HL-60/S4 treated with retinoic acid at 250 ng/mL for 4 days and 3 days (cell line): ENCODE data around the gene GRID1.

Experiments
- in situ Hi-C: fragments of 300-500 bp; cut with MboI; formaldehyde crosslinking; loops from 2 replicates; pipeline ENCODE4 v1.7.0; 2022; ENCODE audit warnings: low sequenced_read_pairs

GRID1 gene

DNA sequence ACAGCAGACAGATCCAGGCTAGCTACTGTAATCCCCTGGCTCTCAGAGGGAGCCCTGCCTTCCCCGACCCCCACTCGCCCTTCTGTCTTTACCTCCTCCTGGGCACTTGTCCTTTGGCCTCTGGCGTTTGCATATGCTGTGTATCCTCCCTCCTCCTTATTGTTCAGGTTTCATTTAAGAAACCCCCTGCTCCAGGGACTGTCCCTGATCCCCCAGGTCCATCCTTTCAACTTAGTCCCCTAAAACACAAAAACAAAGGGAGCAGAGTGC lies 25.7 kb downstream of the GRID1 start:
- in situ Hi-C loops = no loop called here

DNA sequence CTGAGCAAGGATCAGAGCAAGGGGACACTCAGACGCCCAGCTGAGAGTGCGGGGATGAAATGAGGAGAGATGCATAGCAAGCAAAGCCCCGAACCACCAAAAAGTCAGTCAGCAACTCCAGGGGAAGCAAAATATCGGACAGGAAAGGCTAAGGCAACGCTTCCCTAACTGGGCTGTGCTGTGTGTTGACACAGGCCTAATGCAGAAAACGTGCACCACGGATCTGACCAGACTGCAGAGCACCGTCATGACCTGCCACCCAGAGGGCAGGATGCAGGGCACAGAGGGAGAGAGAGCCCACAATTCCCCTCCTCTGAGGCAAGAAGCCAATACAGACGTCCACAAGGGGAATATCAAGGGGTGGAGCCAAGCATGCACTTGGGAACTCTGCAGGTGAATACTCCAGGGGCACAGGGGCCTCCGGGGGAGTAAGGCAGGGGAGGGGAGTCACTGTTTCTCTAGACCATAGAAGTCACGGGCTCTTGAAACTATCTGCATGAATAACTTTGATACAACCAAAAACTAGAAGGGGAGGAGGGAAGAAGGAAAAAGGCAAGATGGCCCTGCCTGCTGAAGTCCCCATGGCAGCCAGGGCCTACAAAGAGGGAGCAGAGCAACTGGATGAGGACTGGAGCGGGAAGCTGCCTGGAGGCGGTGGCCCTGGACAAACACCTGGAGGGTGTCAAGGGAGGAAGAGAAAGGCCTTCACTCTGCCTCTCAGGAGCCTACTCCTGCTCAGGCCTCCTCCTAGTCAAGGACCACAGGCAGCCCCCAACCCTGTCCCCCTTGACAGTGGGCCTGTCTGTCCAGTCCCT lies 26.2 kb downstream of the GRID1 start:
- in situ Hi-C loops = no loop called here

DNA sequence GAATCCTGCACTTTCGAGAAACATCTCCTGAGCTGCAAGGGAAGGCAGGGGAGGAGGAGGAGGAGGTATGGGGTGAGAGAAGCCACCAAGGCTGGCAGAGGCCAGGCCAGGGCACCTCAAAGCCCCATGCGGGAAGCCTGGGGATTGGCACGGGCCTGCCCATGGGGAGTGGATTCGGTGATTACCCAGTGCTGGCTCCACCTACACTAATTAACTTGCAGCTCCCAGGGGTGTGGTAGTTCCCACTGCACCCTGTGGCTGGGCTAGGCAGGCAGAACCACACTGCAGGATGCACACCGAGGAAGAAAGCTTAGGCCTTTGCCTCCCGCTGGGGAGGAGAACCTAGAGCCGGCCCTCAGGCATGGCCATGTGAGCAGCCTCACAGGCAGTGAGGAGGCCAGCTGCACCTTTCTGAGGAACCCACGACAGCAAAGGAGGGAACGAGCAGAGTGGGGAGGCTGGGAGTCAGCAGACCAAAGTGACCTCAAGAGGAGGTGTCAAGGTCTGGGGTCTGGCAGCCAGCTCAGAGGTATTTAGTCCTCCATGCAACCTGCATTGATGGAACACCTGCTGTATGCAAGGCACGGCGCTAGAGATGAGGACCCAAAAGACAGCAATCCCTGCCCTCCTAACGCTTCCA lies 27.2 kb downstream of the GRID1 start:
- in situ Hi-C loops = no loop called here

DNA sequence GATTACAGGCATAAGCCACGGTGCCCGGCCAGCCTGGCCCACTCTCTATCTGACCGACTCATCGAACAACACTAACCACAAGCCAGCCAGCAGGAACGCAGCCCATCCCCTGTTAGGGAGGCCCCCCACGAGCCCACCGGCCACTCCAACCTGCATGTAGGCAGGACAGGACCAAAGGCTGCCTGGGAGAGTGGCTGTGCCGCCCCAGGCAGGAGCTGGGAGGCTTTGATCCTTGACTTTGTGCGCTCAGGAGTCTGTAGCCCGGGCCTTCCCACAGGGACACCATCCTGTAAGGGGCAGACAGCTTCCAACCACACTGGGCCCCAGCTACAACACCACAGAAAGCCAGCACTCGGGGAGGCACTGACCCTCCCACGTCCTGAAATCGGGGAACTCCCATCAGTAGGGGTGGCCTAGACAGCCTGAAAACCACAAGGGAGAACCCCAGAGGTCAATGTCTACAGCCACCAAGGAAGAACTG lies 29.4 kb downstream of the GRID1 start:
- in situ Hi-C loops = no loop called here

DNA sequence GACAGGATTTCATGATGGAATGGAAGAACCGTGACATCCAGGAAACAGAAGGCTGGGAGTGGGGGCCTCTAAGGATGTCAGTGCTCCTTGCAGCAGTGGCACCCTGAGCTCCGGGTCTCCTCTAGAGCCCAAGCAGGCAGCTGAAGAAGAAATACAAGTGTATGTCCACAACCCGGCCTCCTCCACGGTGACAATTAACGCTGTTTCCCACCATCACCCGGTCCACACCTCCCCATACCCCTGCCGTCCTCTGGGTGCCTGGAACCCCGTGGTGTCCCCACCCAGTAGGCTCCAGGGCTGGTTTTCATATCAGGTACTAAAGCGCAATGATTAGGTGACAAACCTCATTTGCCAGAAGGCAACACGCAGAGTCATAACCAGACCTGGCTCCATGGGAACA lies 30.3 kb downstream of the GRID1 start:
- in situ Hi-C loops = no loop called here

DNA sequence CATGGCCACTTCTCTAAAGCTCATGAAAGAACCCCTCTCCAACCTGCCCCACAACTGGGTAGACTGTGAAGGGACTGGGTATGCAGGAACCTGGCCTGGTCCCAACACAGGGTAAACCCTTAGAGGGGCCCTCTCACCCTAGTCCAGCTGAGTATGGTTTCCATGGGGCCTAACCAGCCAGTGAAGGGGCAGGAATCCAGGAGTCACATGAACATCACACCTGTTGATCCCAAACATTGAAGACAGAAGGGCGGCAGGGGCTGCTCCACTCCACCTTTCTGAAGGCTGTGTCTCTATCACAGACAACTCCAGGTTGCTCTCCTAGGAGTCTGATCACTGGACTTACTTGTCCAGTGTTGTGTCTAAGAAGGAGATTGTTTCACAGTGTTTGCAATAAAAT lies 30.8 kb downstream of the GRID1 start:
- in situ Hi-C loops = no loop called here

DNA sequence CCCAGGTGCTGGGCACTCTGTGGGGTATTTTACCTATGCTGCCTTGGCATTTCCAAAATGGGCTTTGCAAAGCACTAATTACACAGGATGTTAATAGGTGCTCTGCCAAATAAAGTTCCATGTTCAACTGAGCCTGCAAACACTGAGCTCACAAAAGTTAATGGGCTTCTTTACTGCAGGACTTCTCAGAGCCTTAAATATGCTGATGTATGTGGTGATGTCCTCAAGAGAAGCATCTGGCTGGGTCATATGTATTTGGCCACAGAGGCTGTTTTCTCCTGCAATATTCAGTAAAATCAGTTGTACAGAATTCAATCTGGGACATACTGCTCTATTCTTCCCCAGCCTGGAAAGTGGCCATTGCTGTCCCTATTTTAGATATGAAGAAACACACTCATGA lies 31.3 kb downstream of the GRID1 start:
- in situ Hi-C loops = no loop called here

DNA sequence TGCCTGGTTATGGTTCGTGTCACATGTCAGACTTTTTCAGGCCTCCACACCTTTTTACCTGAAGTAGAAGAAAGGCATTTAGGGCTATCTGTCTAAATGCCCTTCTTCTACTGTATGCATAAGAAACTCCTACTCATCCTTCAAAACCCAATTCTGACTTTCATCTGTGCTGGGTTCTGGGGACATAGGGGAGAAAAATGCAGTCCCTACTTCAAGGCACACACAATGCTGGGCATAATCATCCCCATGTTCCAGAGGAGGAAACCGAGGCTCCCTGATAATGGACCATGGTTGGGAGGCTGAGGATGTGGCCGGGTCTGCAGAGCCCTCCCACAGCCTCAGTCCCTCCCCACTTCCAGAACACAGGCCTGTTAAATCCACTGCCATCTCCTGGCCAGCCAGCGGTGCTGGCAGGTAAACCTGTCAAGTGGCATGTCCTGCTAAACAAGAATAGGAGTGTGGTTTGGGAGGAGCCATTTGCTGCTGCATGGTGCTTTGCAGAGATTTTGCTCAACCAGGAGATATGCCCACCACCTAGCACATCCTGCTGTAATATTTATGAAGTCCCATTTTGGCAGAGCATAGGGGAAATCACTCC lies 32.0 kb downstream of the GRID1 start:
- in situ Hi-C loops = no loop called here

DNA sequence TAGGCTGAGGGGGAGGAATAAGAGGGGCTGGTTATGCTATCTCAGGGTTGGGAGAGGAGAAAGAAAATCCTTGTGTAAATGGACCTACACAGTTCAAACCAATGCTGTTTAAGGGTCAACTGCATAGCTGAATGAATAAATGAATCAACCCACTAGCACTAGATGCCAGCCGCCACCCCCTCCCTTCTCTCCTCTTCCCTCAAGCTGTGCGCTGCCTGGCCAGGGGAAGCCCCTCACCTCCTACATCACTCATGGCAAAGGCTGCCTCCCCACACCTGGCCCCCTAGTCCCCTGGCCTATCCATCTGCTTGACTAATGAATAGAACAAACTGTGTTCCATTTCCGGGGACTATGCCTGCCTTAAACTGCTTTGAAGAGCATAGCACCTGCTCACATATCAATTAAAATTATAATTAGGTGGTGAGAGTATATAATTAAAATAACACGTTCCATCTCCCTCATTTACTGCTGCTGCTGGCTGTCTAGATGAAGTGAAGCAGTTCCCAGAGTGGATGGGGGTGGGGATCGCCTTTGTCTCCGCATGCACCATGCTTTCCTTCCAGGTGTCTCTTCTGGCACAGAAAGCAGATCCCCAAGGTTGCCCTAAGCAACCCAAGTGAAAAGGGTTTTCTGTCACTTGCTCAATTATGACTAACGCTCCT lies 32.6 kb downstream of the GRID1 start:
- in situ Hi-C loops = no loop called here

DNA sequence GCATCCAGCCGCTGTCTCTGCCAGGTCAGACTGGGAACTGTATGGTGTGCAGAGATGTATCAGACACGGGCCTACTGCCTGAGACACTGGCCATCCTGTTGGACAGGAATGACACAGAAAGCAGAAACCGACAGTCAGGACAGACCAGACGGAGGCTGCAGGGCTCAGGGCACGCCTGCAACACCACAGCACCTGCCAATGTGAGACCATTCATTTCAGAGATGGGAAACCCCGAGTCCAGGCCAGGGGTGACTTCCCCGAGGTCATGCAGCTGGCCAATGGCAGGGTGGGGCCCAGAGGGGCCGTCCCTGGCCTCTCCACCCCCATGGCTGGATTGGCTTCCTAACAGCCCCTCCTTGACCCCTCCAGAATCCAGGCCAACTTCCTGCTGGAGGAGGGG lies 34.7 kb downstream of the GRID1 start:
- in situ Hi-C loops = no loop called here

DNA sequence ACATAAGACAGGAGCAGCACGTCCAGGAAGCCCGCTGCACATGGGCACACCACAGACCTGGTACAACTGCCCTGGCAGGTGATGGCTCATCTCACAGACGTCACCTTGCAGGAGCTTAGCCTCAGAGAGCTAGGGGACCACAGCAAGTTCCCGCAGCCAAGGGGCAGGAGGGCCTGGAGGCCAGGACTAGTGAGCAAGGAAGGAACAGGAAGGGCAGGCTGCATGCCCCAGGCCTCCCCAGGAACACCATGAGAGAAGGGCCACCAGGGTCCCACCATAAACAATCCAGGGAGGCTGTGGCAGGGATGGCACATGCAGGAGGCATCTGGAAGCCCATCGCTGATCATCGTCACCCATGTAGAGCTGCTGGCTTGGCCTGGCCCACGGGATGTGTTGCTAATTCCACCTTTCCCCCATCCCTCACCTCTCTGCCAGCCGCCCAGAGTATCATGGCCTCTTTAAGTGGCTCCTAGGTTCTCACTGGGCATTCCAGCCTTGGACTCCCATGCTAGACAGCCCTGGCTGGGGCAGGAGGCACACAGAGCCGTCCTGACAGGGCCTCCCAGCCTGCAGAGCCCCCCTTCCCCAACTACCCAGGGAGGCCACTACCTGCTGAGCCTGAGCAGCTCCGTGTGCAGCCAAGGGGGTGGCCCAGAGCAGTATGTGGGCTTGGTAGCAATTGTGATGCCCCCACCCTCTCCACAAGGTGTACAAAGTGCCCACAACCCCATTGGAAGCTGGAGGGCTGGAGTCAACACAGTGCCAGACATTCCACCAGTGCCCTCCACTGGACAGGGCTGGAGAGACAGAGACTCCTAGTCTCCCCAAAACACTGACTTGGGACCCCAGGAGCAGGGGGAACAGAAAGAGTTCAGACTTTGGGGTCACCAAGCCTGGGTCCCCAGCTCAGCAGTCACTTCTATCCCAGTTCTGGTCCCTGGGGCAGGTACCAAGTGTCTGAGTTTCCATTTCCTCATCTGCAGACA lies 35.5 kb downstream of the GRID1 start:
- in situ Hi-C loops = no loop called here

DNA sequence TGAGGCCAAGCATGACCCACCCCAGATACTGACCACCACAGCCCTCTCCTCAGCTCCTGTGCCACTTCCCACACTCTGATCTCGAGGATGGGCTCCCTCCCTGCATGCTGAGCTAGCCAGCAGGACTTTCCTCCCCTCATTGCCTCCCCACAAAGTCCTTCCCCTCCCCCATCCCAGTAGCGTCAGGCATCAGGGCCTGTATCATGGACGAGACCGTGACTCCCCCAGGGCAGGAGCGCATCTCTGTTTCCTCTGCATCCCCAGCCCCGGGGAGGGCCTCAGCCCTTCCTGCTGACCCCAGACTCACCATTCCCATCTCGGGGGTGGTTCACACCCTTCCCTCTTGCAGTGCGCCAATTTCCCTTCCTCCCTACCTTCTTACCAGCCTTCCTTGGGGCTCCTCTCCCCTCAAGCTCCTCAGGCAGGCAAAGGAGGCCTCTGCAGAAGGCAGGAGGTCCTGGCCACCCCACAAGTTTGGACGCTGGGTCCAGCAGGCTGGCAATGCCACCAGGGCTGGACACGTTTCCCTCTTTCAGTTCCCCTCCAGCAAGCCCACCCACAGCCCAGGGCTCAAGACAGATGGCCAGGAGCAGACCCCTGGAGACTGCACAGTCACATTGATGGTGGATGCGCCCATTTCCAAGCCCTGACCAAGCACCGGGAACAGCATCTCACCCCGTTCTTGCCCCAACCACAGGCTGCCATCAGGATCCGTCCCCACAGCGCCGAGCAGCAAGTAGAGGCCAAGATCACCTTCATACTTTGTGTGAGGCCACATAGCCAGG lies 36.5 kb downstream of the GRID1 start:
- in situ Hi-C loops = no loop called here

DNA sequence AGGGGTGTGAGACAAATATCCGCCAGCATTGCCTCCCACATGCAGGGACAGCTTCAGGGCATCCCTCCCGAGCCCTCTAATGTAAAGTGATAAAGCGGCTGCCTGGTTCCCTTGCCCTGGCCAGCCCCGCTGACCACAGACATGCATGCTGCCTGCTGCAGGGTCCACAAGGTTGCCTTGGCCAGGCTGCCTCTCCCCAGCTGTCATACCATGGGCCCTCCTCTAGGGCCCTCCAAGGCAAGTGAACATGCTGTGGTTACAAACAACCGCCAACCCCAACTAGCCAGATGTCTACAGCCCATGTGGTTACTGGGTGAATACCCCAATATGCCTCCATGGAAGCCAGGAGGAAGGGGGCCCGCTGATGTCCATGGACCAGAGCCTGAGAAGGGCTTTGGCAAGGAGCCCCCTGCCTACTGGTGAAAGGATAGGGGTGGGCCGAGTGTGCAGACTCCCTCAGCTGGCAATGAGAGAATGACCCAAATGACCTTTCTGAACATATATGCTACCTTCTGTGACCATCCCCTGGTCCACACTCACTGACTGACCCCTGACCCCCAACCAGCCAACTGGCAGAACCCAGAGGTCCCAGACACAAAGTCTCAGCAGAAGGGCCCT lies 37.4 kb downstream of the GRID1 start:
- in situ Hi-C loops = no loop called here

DNA sequence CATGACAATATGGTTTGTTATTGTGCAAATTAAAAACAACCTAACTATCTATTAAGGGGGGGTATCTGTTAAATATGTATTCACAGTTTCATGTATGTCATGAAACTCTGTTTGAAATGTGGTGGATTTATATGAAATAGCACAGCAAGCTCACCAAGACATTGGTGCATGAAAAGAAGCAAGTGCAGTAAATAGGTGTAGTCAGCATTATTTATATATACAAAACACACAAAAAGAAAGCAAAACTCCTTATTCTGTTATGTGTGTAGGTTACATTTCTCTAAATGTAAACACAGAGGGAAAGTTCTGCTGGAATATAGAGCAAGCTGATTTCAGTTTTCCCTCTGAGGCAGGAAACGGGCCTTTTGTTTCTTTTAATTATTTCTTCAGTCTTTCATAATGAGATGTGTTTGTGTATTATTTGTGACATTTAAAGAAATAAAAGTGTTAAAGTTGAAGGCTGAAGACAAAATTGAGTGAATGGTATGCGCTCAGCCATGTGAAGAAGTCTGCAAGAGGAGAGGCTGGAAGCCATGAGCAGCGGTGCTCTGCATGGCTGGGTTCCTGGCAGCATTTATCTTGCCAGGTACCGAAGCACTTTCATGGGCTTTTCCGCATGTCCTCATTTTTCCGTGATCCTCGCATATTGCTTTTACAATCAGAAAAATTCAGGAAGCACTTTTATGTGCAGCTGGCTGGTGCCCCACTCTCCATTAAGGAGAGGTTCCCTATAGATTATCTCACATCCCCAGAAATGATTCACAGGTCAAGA lies 38.5 kb downstream of the GRID1 start:
- in situ Hi-C loops = no loop called here

DNA sequence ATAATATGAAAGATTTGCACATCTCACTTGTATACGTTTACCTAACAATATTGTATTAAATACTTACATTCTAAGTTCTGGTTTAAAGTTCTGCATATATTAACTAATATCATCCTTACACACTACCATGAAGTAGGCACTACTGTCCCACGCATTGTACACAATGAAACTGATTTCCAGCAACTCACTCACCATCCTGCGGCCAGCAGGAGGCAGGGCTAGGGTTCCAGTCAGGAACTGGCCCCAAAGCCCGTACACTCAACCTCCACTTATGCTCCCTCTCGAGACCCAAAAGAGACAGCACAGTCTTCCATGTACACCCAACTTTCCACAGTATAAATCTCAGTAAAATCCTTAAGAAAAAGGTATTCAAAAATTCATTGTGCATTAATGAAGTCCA lies 41.4 kb downstream of the GRID1 start:
- in situ Hi-C loops = no loop called here

DNA sequence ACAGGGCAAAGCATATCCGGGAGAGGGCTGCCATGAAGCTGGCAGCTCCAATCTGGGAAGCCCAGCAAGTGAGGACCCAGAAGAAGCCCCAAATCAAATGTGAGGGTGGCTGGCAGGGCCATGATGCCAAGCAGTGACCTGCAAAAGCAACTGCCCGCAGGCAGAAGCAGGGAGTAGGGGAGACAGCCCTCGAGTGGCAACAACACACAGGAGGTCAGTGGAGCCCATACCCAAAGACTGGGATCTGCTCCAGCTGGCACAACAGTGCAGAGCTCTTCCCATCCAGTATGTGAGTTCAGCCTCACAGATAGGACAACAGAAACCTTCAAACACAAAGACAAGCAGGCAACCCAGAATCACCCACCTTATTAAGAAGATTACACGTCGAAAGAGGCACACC lies 45.0 kb downstream of the GRID1 start:
- in situ Hi-C loops = no loop called here

DNA sequence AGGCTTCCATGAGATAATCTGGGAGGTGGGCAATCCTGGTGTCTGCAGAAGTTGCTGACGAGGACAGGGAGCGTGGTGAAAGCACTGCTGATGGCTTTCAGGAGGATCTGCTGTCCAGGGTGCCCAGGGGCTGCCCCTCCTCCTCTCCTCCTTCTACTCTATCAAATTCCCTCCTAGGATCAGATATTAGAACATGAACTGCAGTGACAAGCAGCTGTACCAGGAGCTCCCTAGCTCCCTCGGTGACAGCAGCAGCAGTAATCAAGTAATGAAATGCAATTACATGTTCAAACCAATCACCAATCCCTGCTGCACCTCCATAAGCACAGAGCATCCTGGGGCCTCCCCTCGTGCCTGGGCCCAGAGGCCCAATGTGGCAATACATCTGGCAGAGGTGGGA lies 46.9 kb downstream of the GRID1 start:
- in situ Hi-C loops = no loop called here

DNA sequence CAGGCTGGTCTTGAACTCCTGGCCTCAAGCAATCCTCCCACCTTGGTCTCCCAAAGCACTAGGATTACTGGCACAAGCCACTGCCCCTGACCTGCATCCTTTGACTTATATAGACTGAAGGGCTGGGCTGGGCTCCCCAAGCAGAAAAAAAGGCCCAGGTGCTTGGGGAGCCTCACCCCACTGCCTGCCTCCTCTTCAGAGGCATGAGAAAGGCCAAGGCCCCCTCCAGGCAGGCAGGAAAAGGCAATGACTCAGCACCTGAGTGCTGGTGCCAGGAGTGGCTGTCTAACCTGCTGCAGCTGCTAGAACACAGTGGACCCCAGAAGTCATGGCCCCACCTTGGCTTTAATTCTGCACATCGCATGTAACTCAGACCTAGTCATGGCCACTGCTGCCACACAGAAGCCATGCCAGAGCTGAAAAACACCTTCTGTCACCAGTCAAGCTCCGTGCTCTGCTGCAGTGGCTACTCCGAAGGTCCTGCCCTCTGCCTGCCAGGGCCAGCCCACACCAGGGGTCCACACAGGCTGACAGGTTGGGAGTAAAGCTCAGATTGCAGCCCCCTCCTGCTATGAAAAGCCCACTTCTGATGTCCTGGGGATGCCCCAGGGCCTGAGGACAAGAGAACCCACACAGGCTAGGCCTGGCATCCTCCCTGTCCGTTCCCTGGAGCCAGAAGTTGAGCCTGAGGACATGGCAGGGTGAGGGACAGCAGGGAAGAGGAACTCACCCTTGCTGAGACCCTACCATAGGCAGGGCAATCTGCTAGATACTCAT lies 48.5 kb downstream of the GRID1 start:
- in situ Hi-C loops = no loop called here
